ENCODE measurements around the gene KLF11.
A peak's percentile ranks its signal among the peaks of the same experiment; 100 is the strongest.

Gene KLF11

GRCh38 chr2:10033251-10034006 is 9.9 kb upstream of the KLF11 start:
- no peak overlapping the region for H3K27ac ChIP-seq (ENCODE audit: low read depth in 2 of 2, low read length in 2 of 2)
- peaks cover 18 to 21% of the 10 kb centered on the region in 2 donors for H3K4me1 ChIP-seq (ENCODE audit: control insufficient read depth in 2 of 2, insufficient read depth in 2 of 2, low read length in 2 of 2)
- H3K4me3 ChIP-seq (ENCODE audit: low read length in 2 of 2): no peak overlapping the region

GRCh38 chr2:10034333-10035052 is 8.9 kb upstream of the KLF11 start:
- Histone ChIP-seq H3K27me3 (ENCODE audit: control insufficient read depth in 2 of 2, insufficient read depth in 2 of 2, low read length in 2 of 2) (no peaks in the 10 kb centered on the region), H3K4me1 (ENCODE audit: control insufficient read depth in 2 of 2, insufficient read depth in 2 of 2, low read length in 2 of 2) (peaks cover 10 to 15% of the 10 kb centered on the region in 2 donors), H3K27ac (ENCODE audit: low read depth in 2 of 2, low read length in 2 of 2) (no peak overlapping the region)

More at GRCh38 chr2:10033251-10034006, 9.9 kb upstream of the KLF11 start:
- H3K9me3 ChIP-seq (ENCODE audit: control insufficient read depth in 2 of 2, low read length in 2 of 2): no peaks in the 10 kb centered on the region
- no peaks in the 10 kb centered on the region for H3K36me3 ChIP-seq (ENCODE audit: control insufficient read depth in 2 of 2, insufficient read depth in 2 of 2, low read length in 2 of 2)
- no peak overlapping the region for H3K9ac ChIP-seq (ENCODE audit: low read depth in 1 of 2, low read length in 2 of 2)
- no peaks in the 10 kb centered on the region for H3K27me3 ChIP-seq (ENCODE audit: control insufficient read depth in 2 of 2, insufficient read depth in 2 of 2, low read length in 2 of 2)

GRCh38 chr2:10035053-10035422 is 8.3 kb upstream of the KLF11 start:
- Histone ChIP-seq H3K36me3 (ENCODE audit: control insufficient read depth in 2 of 2, insufficient read depth in 2 of 2, low read length in 2 of 2) (no peaks in the 10 kb centered on the region), H3K27me3 (ENCODE audit: control insufficient read depth in 2 of 2, insufficient read depth in 2 of 2, low read length in 2 of 2) (no peaks in the 10 kb centered on the region), H3K9ac (ENCODE audit: low read depth in 1 of 2, low read length in 2 of 2) (no peak overlapping the region), H3K4me3 (ENCODE audit: low read length in 2 of 2) (no peak overlapping the region), H3K27ac (ENCODE audit: low read depth in 2 of 2, low read length in 2 of 2) (no peak overlapping the region), H3K9me3 (ENCODE audit: control insufficient read depth in 2 of 2, low read length in 2 of 2) (no peaks in the 10 kb centered on the region), H3K4me1 (ENCODE audit: control insufficient read depth in 2 of 2, insufficient read depth in 2 of 2, low read length in 2 of 2) (peaks cover 5 to 10% of the 10 kb centered on the region in 2 donors)

More at GRCh38 chr2:10034333-10035052, 8.9 kb upstream of the KLF11 start:
- Histone ChIP-seq H3K4me3 (ENCODE audit: low read length in 2 of 2) (no peak overlapping the region), H3K9me3 (ENCODE audit: control insufficient read depth in 2 of 2, low read length in 2 of 2) (no peaks in the 10 kb centered on the region), H3K36me3 (ENCODE audit: control insufficient read depth in 2 of 2, insufficient read depth in 2 of 2, low read length in 2 of 2) (no peaks in the 10 kb centered on the region), H3K9ac (ENCODE audit: low read depth in 1 of 2, low read length in 2 of 2) (no peak overlapping the region)

GRCh38 chr2:10035633-10036032 is 7.7 kb upstream of the KLF11 start:
- Histone ChIP-seq H3K27me3 (ENCODE audit: control insufficient read depth in 2 of 2, insufficient read depth in 2 of 2, low read length in 2 of 2) (no peaks in the 10 kb centered on the region), H3K27ac (ENCODE audit: low read depth in 2 of 2, low read length in 2 of 2) (no peak overlapping the region), H3K36me3 (ENCODE audit: control insufficient read depth in 2 of 2, insufficient read depth in 2 of 2, low read length in 2 of 2) (no peaks in the 10 kb centered on the region), H3K4me1 (ENCODE audit: control insufficient read depth in 2 of 2, insufficient read depth in 2 of 2, low read length in 2 of 2) (peaks cover 4 to 8% of the 10 kb centered on the region in 2 donors), H3K9me3 (ENCODE audit: control insufficient read depth in 2 of 2, low read length in 2 of 2) (no peaks in the 10 kb centered on the region), H3K9ac (ENCODE audit: low read depth in 1 of 2, low read length in 2 of 2) (no peak overlapping the region), H3K4me3 (ENCODE audit: low read length in 2 of 2) (no peak overlapping the region)

- H3K4me3 ChIP-seq (ENCODE audit: low read length in 2 of 2): no peak overlapping the region
- no peaks in the 10 kb centered on the region for H3K36me3 ChIP-seq (ENCODE audit: control insufficient read depth in 2 of 2, insufficient read depth in 2 of 2, low read length in 2 of 2)
- H3K27ac ChIP-seq (ENCODE audit: low read depth in 2 of 2, low read length in 2 of 2): peak overlapping the region in 1 of 2 donors; percentile 35
- peaks cover 4 to 8% of the 10 kb centered on the region in 2 donors for H3K4me1 ChIP-seq (ENCODE audit: control insufficient read depth in 2 of 2, insufficient read depth in 2 of 2, low read length in 2 of 2)
- H3K9me3 ChIP-seq (ENCODE audit: control insufficient read depth in 2 of 2, low read length in 2 of 2): no peaks in the 10 kb centered on the region
- no peaks in the 10 kb centered on the region for H3K27me3 ChIP-seq (ENCODE audit: control insufficient read depth in 2 of 2, insufficient read depth in 2 of 2, low read length in 2 of 2)
- H3K9ac ChIP-seq (ENCODE audit: low read depth in 1 of 2, low read length in 2 of 2): no peak overlapping the region
Measured at GRCh38 chr2:10036095-10036884, 7.1 kb upstream of the KLF11 start.

GRCh38 chr2:10038123-10038522 is 5.2 kb upstream of the KLF11 start:
- no peaks in the 10 kb centered on the region for H3K27me3 ChIP-seq (ENCODE audit: control insufficient read depth in 2 of 2, insufficient read depth in 2 of 2, low read length in 2 of 2)
- no peaks in the 10 kb centered on the region for H3K36me3 ChIP-seq (ENCODE audit: control insufficient read depth in 2 of 2, insufficient read depth in 2 of 2, low read length in 2 of 2)
- no peak overlapping the region for H3K9ac ChIP-seq (ENCODE audit: low read depth in 1 of 2, low read length in 2 of 2)
- H3K4me1 ChIP-seq (ENCODE audit: control insufficient read depth in 2 of 2, insufficient read depth in 2 of 2, low read length in 2 of 2): peaks cover 7 to 8% of the 10 kb centered on the region in 2 donors
- H3K27ac ChIP-seq (ENCODE audit: low read depth in 2 of 2, low read length in 2 of 2): no peak overlapping the region
- no peaks in the 10 kb centered on the region for H3K9me3 ChIP-seq (ENCODE audit: control insufficient read depth in 2 of 2, low read length in 2 of 2)
- H3K4me3 ChIP-seq (ENCODE audit: low read length in 2 of 2): no peak overlapping the region

GRCh38 chr2:10038716-10039115 is 4.6 kb upstream of the KLF11 start:
- H3K4me1 ChIP-seq (ENCODE audit: control insufficient read depth in 2 of 2, insufficient read depth in 2 of 2, low read length in 2 of 2): peaks cover 7 to 8% of the 10 kb centered on the region in 2 donors

GRCh38 chr2:10039658-10040410 is 3.5 kb upstream of the KLF11 start:
- no peaks in the 10 kb centered on the region for H3K27me3 ChIP-seq (ENCODE audit: control insufficient read depth in 2 of 2, insufficient read depth in 2 of 2, low read length in 2 of 2)
- H3K4me3 ChIP-seq (ENCODE audit: low read length in 2 of 2): no peak overlapping the region
- H3K4me1 ChIP-seq (ENCODE audit: control insufficient read depth in 2 of 2, insufficient read depth in 2 of 2, low read length in 2 of 2): peaks cover 8 to 13% of the 10 kb centered on the region in 2 donors
- no peak overlapping the region for H3K27ac ChIP-seq (ENCODE audit: low read depth in 2 of 2, low read length in 2 of 2)
- no peaks in the 10 kb centered on the region for H3K36me3 ChIP-seq (ENCODE audit: control insufficient read depth in 2 of 2, insufficient read depth in 2 of 2, low read length in 2 of 2)
- no peaks in the 10 kb centered on the region for H3K9me3 ChIP-seq (ENCODE audit: control insufficient read depth in 2 of 2, low read length in 2 of 2)
- H3K9ac ChIP-seq (ENCODE audit: low read depth in 1 of 2, low read length in 2 of 2): no peak overlapping the region

More at GRCh38 chr2:10038716-10039115, 4.6 kb upstream of the KLF11 start:
- Histone ChIP-seq H3K9me3 (ENCODE audit: control insufficient read depth in 2 of 2, low read length in 2 of 2) (no peaks in the 10 kb centered on the region), H3K27ac (ENCODE audit: low read depth in 2 of 2, low read length in 2 of 2) (no peak overlapping the region), H3K9ac (ENCODE audit: low read depth in 1 of 2, low read length in 2 of 2) (no peak overlapping the region), H3K36me3 (ENCODE audit: control insufficient read depth in 2 of 2, insufficient read depth in 2 of 2, low read length in 2 of 2) (no peaks in the 10 kb centered on the region), H3K27me3 (ENCODE audit: control insufficient read depth in 2 of 2, insufficient read depth in 2 of 2, low read length in 2 of 2) (no peaks in the 10 kb centered on the region), H3K4me3 (ENCODE audit: low read length in 2 of 2) (no peak overlapping the region)

- H3K9ac ChIP-seq (ENCODE audit: low read depth in 1 of 2, low read length in 2 of 2): peak overlapping the region in 1 of 2 donors; percentile 55
- peaks cover 0 to 10% of the 10 kb centered on the region in 2 donors for H3K4me1 ChIP-seq (ENCODE audit: control insufficient read depth in 2 of 2, insufficient read depth in 2 of 2, low read length in 2 of 2)
- H3K27me3 ChIP-seq (ENCODE audit: control insufficient read depth in 2 of 2, insufficient read depth in 2 of 2, low read length in 2 of 2): no peaks in the 10 kb centered on the region
- no peak overlapping the region for H3K4me3 ChIP-seq (ENCODE audit: low read length in 2 of 2)
- no peak overlapping the region for H3K27ac ChIP-seq (ENCODE audit: low read depth in 2 of 2, low read length in 2 of 2)
- peaks cover 0 to 2% of the 10 kb centered on the region in 2 donors for H3K36me3 ChIP-seq (ENCODE audit: control insufficient read depth in 2 of 2, insufficient read depth in 2 of 2, low read length in 2 of 2)
- H3K9me3 ChIP-seq (ENCODE audit: control insufficient read depth in 2 of 2, low read length in 2 of 2): no peaks in the 10 kb centered on the region
Measured at GRCh38 chr2:10041711-10042110, 1.6 kb upstream of the KLF11 start.

Data from mucosa of rectum (tissue), 2 donors.